ENCODE data around the gene CRYBG3.
A peak's percentile ranks its signal among the peaks of the same experiment; 100 is the strongest.

Gene CRYBG3

GRCh38 chr3:97949743-97950142, 127.9 kb downstream of the CRYBG3 start:
- no peak for DNase-seq

GRCh38 chr3:97950360-97950759, 128.5 kb downstream of the CRYBG3 start:
- DNase-seq: no peak

GRCh38 chr3:97952280-97952679, 130.5 kb downstream of the CRYBG3 start:
- peak; percentile 94 for DNase-seq

- peak; percentile 8 for DNase-seq
These were observed 131.1 kb downstream of the CRYBG3 start for GRCh38 chr3:97952872-97953271.

- no peak for DNase-seq
These were observed 132.5 kb downstream of the CRYBG3 start for GRCh38 chr3:97954228-97954827.

- DNase-seq: no peak
These were observed 134.2 kb downstream of the CRYBG3 start for GRCh38 chr3:97956051-97956450.

GRCh38 chr3:97957617-97958311, 136.0 kb downstream of the CRYBG3 start:
- peak; percentile 52 for DNase-seq

- peak; percentile 37 for DNase-seq
These were observed 136.6 kb downstream of the CRYBG3 start for GRCh38 chr3:97958396-97958795.

GRCh38 chr3:97958796-97959195, 137.0 kb downstream of the CRYBG3 start:
- no peak for DNase-seq

- DNase-seq: no peak
These were observed 138.1 kb downstream of the CRYBG3 start for GRCh38 chr3:97959872-97960271.

GRCh38 chr3:97960551-97960950, 138.7 kb downstream of the CRYBG3 start:
- DNase-seq: no peak

GRCh38 chr3:97960993-97961766, 139.4 kb downstream of the CRYBG3 start:
- no peak for DNase-seq

- DNase-seq: no peak
These were observed 146.2 kb downstream of the CRYBG3 start for GRCh38 chr3:97967966-97968365.

GRCh38 chr3:97968376-97968775, 146.6 kb downstream of the CRYBG3 start:
- DNase-seq: no peak

GRCh38 chr3:97969541-97969940, 147.7 kb downstream of the CRYBG3 start:
- no peak for DNase-seq

- DNase-seq: no peak
These were observed 148.3 kb downstream of the CRYBG3 start for GRCh38 chr3:97970156-97970555.

- no peak for DNase-seq
These were observed 149.3 kb downstream of the CRYBG3 start for GRCh38 chr3:97970956-97971620.

- DNase-seq: peak; percentile 64
These were observed 150.1 kb downstream of the CRYBG3 start, which contains the start of gene RIOX2 for GRCh38 chr3:97971679-97972567. TSS of gene RIOX2 (minus strand) at chr3:97972431. CDS start at chr3:97967593, 4,838 bp downstream.

- no peak for DNase-seq
These were observed 151.2 kb downstream of the CRYBG3 start for GRCh38 chr3:97972976-97973375.

- DNase-seq: no peak
These were observed 153.2 kb downstream of the CRYBG3 start for GRCh38 chr3:97974996-97975395.

- peak; percentile 28 for DNase-seq
These were observed 153.7 kb downstream of the CRYBG3 start for GRCh38 chr3:97975466-97975865.

GRCh38 chr3:97979610-97980009, 157.8 kb downstream of the CRYBG3 start:
- DNase-seq: no peak
